GM18867 (cell line): Measurements from ENCODE around the gene TSPAN5.

ENCODE experiments used
- ATAC-seq: cut with Tn5 transposase; IDR thresholded peaks from one replicate; pipeline ENCODE4 v1.9.1; 2021; ENCODE audit warnings: mild to moderate bottlenecking, moderate library complexity; ENCODE audit not compliant: unreplicated experiment

The TSPAN5 gene

DNA sequence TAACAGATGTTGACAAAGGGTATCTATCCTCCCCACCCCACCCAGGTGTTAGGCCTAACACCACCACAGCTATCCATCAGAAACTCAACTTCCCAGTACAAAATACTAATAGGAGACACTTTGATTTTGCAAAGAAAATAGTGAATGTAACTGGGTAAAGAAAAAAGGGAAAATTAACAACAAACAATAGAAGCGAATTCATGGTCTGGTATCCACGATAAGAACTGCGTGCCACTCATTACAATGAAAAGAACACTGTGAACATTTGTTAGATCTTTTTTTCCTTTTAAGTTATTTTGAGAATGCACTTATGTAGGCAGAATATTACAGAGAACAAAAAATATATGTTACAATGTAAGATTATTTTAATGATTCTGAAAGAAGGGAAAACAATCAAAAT is 12.0 kb downstream of the TSPAN5 start:
- ATAC-seq = no peak

GRCh38 chr4:98645527-98645926 is 12.9 kb downstream of the TSPAN5 start:
- ATAC-seq = no peak

- no peak for ATAC-seq
These were observed 14.7 kb downstream of the TSPAN5 start for GRCh38 chr4:98643755-98644154.

DNA sequence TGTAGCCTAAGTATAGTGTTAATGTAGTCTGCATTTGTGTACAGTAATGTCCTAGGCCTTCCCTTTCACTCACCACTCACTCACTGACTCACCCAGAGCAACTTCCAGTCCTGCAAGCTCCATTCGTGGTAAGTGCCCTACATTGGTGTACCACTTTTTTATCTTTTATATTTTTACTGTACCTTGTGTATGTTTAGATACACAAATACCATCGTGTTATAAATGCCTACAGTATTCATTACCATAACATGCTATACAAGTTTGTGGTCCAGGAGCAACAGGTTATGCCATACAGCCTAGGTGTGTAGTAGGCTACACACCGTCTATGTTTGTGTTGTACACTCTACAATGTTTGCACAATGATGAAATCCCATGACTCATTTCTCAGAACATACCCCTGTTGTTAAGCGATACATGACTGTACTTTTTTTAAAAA is 15.4 kb downstream of the TSPAN5 start:
- ATAC-seq = no peak

- peak; percentile 55 for ATAC-seq
These were observed 16.3 kb downstream of the TSPAN5 start for GRCh38 chr4:98641906-98642668.

DNA sequence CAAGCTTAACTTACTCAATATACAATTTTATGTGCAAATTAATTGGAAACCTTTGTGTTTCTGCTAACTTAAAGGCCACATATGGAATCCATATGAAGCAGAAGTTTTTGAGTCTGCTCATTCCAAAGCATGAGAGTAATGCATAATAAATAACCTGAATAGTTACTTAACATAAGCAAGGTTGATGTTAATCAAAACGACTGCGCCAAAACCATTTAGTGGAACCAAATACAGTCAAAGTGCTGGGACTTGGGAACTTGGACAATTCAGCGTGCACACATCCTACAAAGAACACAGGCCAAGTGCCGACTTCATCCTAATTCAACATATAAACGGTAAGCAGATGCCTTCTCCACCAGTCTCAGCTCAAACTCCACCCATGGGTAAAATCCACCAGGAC is 17.0 kb downstream of the TSPAN5 start:
- ATAC-seq = no peak

DNA sequence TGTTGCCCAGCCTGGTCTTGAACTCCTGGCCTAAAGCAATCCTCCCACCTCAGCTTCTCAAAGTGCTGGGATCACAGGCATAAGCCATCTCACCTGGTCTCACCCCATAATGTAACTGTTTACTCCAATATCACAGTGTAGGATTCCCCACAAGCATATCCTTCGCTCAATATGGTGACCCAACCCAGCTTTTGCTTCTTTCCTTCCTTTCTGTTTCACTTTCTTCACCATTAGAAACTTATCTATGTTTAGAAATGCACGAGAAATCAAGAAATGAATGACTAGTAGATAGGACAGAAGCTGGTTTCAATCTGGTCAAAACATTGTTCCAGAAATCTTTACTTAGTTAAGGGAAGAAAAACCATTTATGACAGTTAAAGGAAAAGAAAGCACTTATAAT is 18.9 kb downstream of the TSPAN5 start:
- peak; percentile 81 for ATAC-seq

- no peak for ATAC-seq
These were observed 19.3 kb downstream of the TSPAN5 start for GRCh38 chr4:98639108-98639507.

GRCh38 chr4:98638661-98639060 is 19.8 kb downstream of the TSPAN5 start:
- no peak for ATAC-seq

GRCh38 chr4:98634061-98634460 is 24.4 kb downstream of the TSPAN5 start:
- ATAC-seq = no peak

- no peak for ATAC-seq
These were observed 25.3 kb downstream of the TSPAN5 start for GRCh38 chr4:98633159-98633558.

- no peak for ATAC-seq
These were observed 26.2 kb downstream of the TSPAN5 start for GRCh38 chr4:98632258-98632657.

GRCh38 chr4:98631506-98631905 is 26.9 kb downstream of the TSPAN5 start:
- ATAC-seq = no peak

DNA sequence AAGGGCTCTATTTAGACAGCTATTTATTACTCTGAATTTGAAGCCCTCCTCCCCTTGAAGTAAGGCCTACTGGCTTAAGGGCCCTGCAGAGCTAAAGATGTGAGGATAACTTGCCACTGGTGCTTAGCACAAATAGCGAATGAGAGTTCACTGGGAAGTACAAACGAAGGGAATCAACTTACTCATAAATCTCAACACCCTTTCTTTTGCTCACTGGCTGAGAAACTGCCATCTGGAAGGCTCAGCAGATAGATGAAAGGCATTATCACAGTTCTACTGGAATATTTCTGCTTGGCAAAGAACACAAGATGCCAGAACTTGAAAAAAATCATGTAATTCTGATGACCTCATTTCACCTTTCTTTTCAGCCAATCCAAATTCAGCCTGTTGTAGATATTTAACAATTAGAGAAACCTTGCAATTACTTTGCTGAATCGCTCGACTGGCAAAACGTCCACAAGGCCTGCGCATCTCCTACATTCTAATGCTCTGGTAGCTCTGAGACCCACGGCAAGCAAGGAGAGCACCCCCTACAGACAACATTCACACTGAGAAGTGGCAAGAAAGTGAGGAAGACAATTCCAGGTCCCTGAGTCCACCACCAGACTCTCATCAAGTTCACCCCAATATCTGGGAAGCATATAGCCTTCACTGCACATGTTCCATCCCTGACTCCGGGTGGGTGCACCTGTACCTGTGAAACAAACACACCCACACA is 27.5 kb downstream of the TSPAN5 start:
- no peak for ATAC-seq

GRCh38 chr4:98627531-98628257 is 30.7 kb downstream of the TSPAN5 start:
- ATAC-seq = no peak

DNA sequence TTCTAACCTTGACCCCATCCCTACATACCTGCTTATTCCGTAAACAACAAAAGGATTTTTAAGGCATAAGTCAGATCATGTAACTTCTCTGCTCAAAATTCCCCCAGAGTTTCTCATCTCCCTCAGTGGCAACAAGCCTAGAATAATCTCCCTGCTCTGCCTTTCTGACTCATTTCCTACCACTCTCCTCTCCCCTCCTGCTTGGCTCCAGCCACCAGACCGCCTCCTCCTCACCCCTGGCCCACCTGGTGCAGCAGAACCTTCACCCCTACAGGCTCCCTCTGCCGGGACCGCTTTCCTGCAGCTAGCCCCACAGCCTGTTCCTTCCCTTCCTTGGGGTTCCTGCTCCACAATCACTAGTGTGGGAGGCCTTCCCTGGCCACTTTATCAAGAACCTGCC is 32.1 kb downstream of the TSPAN5 start:
- no peak for ATAC-seq

DNA sequence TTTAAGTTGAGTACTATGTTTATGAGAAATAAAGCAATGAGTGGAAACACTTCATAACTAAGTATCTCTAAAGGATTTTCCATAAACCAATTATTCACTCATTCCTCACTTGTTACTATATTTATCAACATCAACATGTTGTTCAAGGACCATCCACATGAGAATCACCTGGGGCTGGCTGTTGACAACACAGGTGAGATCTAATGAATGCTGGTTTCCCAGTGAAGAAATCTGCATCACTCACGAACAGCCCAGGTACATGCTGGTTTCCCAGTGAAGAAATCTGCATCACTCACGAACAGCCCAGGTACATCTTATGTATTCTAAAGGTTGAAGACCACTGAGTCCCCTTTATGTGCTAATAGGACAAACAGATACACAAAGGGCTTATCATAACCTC is 32.5 kb downstream of the TSPAN5 start:
- no peak for ATAC-seq

DNA sequence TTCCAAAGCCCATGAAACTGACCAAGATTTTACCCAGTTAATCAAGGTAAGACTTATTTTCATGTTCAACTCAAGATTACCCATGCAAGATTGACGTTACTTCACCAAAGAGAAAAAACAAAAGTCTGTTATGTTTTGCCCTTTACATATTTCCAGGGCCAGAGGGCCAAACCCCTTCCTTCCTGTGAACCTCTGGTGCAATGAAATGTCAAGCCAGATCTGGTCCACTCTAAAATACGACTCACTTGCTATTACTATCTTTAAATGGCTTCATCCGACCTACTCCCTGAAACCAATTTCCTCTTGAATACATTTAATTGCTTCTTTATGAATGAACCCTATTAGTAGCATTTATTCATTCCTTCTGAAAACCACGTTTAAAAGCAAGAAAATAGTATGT is 33.0 kb downstream of the TSPAN5 start:
- ATAC-seq = no peak

GRCh38 chr4:98624642-98625041 is 33.8 kb downstream of the TSPAN5 start:
- no peak for ATAC-seq

GRCh38 chr4:98624144-98624543 is 34.3 kb downstream of the TSPAN5 start:
- ATAC-seq = no peak

- ATAC-seq = no peak
These were observed 35.1 kb downstream of the TSPAN5 start for GRCh38 chr4:98623126-98623802.
